ENCODE measurements around the gene CADPS2.
"Not testable (repeated sequence)": the region's sequence is repeated elsewhere in the genome, so short reads cannot be mapped to it uniquely, and the experiment has no call there.

The CADPS2 gene

GRCh38 chr7:122304996-122305421, 581.3 kb downstream of the CADPS2 start:
- DNase-seq = no peak

GRCh38 chr7:122304319-122304975, 581.8 kb downstream of the CADPS2 start, which contains the start of gene FEZF1:
Gene FEZF1 (minus strand): TSS chr7:122304750. CDS start chr7:122304437, 313 bp downstream.
- DNase-seq = no peak

GRCh38 chr7:122303531-122304318, 582.5 kb downstream of the CADPS2 start:
- DNase-seq = no peak

- DNase-seq = no peak
These were observed 583.3 kb downstream of the CADPS2 start for GRCh38 chr7:122302761-122303530.

- DNase-seq = no peak
These were observed 584.2 kb downstream of the CADPS2 start for GRCh38 chr7:122301858-122302760.

- no peak for DNase-seq
These were observed 585.1 kb downstream of the CADPS2 start for GRCh38 chr7:122300956-122301833.

- DNase-seq = no peak
These were observed 585.9 kb downstream of the CADPS2 start for GRCh38 chr7:122300211-122300932.

GRCh38 chr7:122299624-122300210, 586.5 kb downstream of the CADPS2 start:
- DNase-seq = no peak

- DNase-seq = no peak
These were observed 587.6 kb downstream of the CADPS2 start for GRCh38 chr7:122298618-122299017.

- no peak for DNase-seq
These were observed 588.1 kb downstream of the CADPS2 start for GRCh38 chr7:122298131-122298530.

GRCh38 chr7:122291189-122291588, 595.1 kb downstream of the CADPS2 start:
- DNase-seq = no peak

GRCh38 chr7:122290476-122290875, 595.8 kb downstream of the CADPS2 start:
- no peak for DNase-seq

- DNase-seq = no peak
These were observed 596.8 kb downstream of the CADPS2 start for GRCh38 chr7:122289426-122289825.

- not testable (repeated sequence) for DNase-seq
These were observed 601.7 kb downstream of the CADPS2 start for GRCh38 chr7:122284608-122285007.

GRCh38 chr7:122273117-122273516, 613.1 kb downstream of the CADPS2 start:
- DNase-seq = no peak

GRCh38 chr7:122269241-122269640, 617.0 kb downstream of the CADPS2 start:
- no peak for DNase-seq

Data from activated CD4-positive, alpha-beta T cell treated with anti-CD3 and anti-CD28 coated beads, Interleukin-2, amount 50 U/mL, for 4 hours (primary cell).